ENCODE measurements around the gene ZNG1F. TPM values are rescaled to one million over a fixed set of nuclear protein-coding genes. Genes with fewer than 3 reads are reported as not detected.
"Not testable (repeated sequence)": the region's sequence is repeated elsewhere in the genome, so short reads cannot be mapped to it uniquely, and the experiment has no call there.

ZNG1F gene
- total and polyA plus RNA-seq, 2 donors, result 8.9 to 58.7 TPM

GRCh38 chr9:41094010-41094773 lies 94.9 kb downstream of the ZNG1F start:
- DNase-seq (ENCODE audit: low read depth in 6 of 9, low spot score in 9 of 9); H3K27ac ChIP-seq (ENCODE audit: low read depth in 1 of 2, low read length in 1 of 2); H3K36me3 ChIP-seq (ENCODE audit: control insufficient read depth in 2 of 2, insufficient read depth in 2 of 2, low read length in 1 of 2); H3K4me1 ChIP-seq (ENCODE audit: control insufficient read depth in 2 of 2, insufficient read depth in 2 of 2, low read length in 2 of 2); H3K4me3 ChIP-seq (ENCODE audit: low read length in 2 of 2); H3K9me3 ChIP-seq (ENCODE audit: control insufficient read depth in 2 of 2, insufficient read depth in 1 of 2, low read length in 1 of 2); H3K27me3 ChIP-seq (ENCODE audit: control insufficient read depth in 2 of 2, insufficient read depth in 1 of 2, low read length in 1 of 2): not testable (repeated sequence)
- WGBS, result 93% methylated on average over 5 of the region's 9 CpGs

DNA sequence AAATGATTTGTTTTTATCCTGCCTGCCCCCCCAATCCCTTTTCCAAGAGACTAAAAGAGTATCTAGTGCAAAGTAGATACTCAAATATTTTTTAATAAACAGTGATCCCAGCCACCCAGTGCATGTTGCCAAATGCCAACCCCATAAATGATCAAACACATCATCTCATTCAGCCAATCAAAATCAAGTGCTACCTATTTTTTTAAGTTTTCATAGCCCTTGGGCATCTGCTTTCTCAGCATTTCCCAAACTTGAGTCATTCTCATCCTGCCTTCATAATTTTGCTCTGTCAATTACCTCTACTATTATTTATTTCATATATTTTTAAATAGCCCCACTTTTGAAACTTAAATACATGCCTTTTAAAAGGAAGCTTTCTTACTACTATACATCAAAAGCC lies 98.2 kb downstream of the ZNG1F start:
- DNase-seq (ENCODE audit: low read depth in 6 of 9, low spot score in 9 of 9); H3K9me3 ChIP-seq (ENCODE audit: control insufficient read depth in 2 of 2, insufficient read depth in 1 of 2, low read length in 1 of 2); H3K36me3 ChIP-seq (ENCODE audit: control insufficient read depth in 2 of 2, insufficient read depth in 2 of 2, low read length in 1 of 2); H3K4me3 ChIP-seq (ENCODE audit: low read length in 2 of 2); H3K27me3 ChIP-seq (ENCODE audit: control insufficient read depth in 2 of 2, insufficient read depth in 1 of 2, low read length in 1 of 2); H3K4me1 ChIP-seq (ENCODE audit: control insufficient read depth in 2 of 2, insufficient read depth in 2 of 2, low read length in 2 of 2); H3K27ac ChIP-seq (ENCODE audit: low read depth in 1 of 2, low read length in 1 of 2): not testable (repeated sequence)

GRCh38 chr9:41090386-41090785 lies 98.7 kb downstream of the ZNG1F start:
- H3K27me3 ChIP-seq (ENCODE audit: control insufficient read depth in 2 of 2, insufficient read depth in 1 of 2, low read length in 1 of 2); H3K27ac ChIP-seq (ENCODE audit: low read depth in 1 of 2, low read length in 1 of 2); H3K9me3 ChIP-seq (ENCODE audit: control insufficient read depth in 2 of 2, insufficient read depth in 1 of 2, low read length in 1 of 2); H3K4me3 ChIP-seq (ENCODE audit: low read length in 2 of 2); H3K36me3 ChIP-seq (ENCODE audit: control insufficient read depth in 2 of 2, insufficient read depth in 2 of 2, low read length in 1 of 2); DNase-seq (ENCODE audit: low read depth in 6 of 9, low spot score in 9 of 9); H3K4me1 ChIP-seq (ENCODE audit: control insufficient read depth in 2 of 2, insufficient read depth in 2 of 2, low read length in 2 of 2): not testable (repeated sequence)
- 77% methylated on average over 1 of the region's 1 CpG for WGBS

DNA sequence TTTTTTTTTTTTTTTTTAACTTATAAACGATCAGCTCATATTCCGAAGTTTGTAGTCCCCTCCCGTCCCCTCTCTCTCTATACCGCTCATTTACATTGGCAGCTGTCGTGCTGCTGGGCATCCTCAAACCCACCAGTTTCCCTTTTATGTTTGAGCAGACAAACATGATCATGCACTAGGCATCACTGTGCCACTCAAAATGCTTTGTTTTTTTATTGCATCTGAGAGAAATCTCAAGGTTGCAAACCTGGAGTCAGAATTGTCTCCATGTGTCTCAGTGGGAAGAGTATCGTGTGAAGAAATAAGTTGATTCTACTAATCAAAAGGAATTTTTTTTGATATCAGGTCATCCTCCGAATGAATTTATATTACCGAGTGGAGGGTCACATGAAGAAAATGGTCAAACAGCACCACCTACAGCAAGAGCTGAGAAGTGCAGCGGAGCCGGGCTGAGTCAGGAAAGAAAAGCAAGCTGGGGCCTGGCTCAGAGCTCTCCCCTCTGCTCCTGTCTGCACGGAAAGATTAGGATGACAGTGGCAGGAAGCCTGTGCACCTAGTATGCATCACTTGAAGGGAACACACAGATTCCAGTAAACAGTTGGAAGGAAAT lies 100.6 kb downstream of the ZNG1F start:
- not testable (repeated sequence) for H3K4me1 ChIP-seq (ENCODE audit: control insufficient read depth in 2 of 2, insufficient read depth in 2 of 2, low read length in 2 of 2); H3K27me3 ChIP-seq (ENCODE audit: control insufficient read depth in 2 of 2, insufficient read depth in 1 of 2, low read length in 1 of 2); H3K27ac ChIP-seq (ENCODE audit: low read depth in 1 of 2, low read length in 1 of 2); H3K9me3 ChIP-seq (ENCODE audit: control insufficient read depth in 2 of 2, insufficient read depth in 1 of 2, low read length in 1 of 2); H3K4me3 ChIP-seq (ENCODE audit: low read length in 2 of 2); H3K36me3 ChIP-seq (ENCODE audit: control insufficient read depth in 2 of 2, insufficient read depth in 2 of 2, low read length in 1 of 2); DNase-seq (ENCODE audit: low read depth in 6 of 9, low spot score in 9 of 9)
- 13% methylated on average over 9 of the region's 11 CpGs for WGBS

GRCh38 chr9:41087929-41088328 lies 101.2 kb downstream of the ZNG1F start:
- H3K9me3 ChIP-seq (ENCODE audit: control insufficient read depth in 2 of 2, insufficient read depth in 1 of 2, low read length in 1 of 2); H3K4me3 ChIP-seq (ENCODE audit: low read length in 2 of 2); H3K27me3 ChIP-seq (ENCODE audit: control insufficient read depth in 2 of 2, insufficient read depth in 1 of 2, low read length in 1 of 2); H3K4me1 ChIP-seq (ENCODE audit: control insufficient read depth in 2 of 2, insufficient read depth in 2 of 2, low read length in 2 of 2); H3K27ac ChIP-seq (ENCODE audit: low read depth in 1 of 2, low read length in 1 of 2); H3K36me3 ChIP-seq (ENCODE audit: control insufficient read depth in 2 of 2, insufficient read depth in 2 of 2, low read length in 1 of 2); DNase-seq (ENCODE audit: low read depth in 6 of 9, low spot score in 9 of 9): not testable (repeated sequence)
- 72% methylated on average over 5 of the region's 5 CpGs for WGBS

- not testable (repeated sequence) for H3K9me3 ChIP-seq (ENCODE audit: control insufficient read depth in 2 of 2, insufficient read depth in 1 of 2, low read length in 1 of 2); DNase-seq (ENCODE audit: low read depth in 6 of 9, low spot score in 9 of 9); H3K36me3 ChIP-seq (ENCODE audit: control insufficient read depth in 2 of 2, insufficient read depth in 2 of 2, low read length in 1 of 2); H3K27me3 ChIP-seq (ENCODE audit: control insufficient read depth in 2 of 2, insufficient read depth in 1 of 2, low read length in 1 of 2); H3K4me1 ChIP-seq (ENCODE audit: control insufficient read depth in 2 of 2, insufficient read depth in 2 of 2, low read length in 2 of 2); H3K4me3 ChIP-seq (ENCODE audit: low read length in 2 of 2); H3K27ac ChIP-seq (ENCODE audit: low read depth in 1 of 2, low read length in 1 of 2)
- WGBS, result 77% methylated on average over 4 of the region's 5 CpGs
These were observed 101.8 kb downstream of the ZNG1F start for GRCh38 chr9:41087157-41087780.

GRCh38 chr9:41086685-41087084 lies 102.4 kb downstream of the ZNG1F start:
- not testable (repeated sequence) for H3K4me3 ChIP-seq (ENCODE audit: low read length in 2 of 2)
- 63% methylated on average over 1 of the region's 1 CpG for WGBS

DNA sequence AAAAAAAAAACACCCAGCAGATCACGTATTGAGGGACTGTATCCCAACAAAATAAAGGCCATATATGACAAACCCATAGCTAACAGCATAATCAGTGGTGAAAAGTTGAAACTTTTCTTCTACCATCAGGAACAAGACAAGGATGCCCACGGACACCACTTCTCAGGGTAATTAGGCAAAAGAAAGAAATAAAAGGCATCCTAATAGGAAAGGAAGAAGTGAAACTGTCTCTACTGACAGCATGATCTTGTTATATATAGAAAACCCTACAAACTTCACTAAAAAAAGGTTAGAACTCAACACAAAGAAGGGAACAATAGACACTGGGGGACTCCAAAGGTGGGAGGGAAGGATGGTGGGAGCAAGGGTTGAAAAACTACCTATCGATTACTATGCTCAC lies 102.9 kb downstream of the ZNG1F start:
- not testable (repeated sequence) for H3K4me3 ChIP-seq (ENCODE audit: low read length in 2 of 2); H3K36me3 ChIP-seq (ENCODE audit: control insufficient read depth in 2 of 2, insufficient read depth in 2 of 2, low read length in 1 of 2); H3K4me1 ChIP-seq (ENCODE audit: control insufficient read depth in 2 of 2, insufficient read depth in 2 of 2, low read length in 2 of 2); H3K9me3 ChIP-seq (ENCODE audit: control insufficient read depth in 2 of 2, insufficient read depth in 1 of 2, low read length in 1 of 2); H3K27ac ChIP-seq (ENCODE audit: low read depth in 1 of 2, low read length in 1 of 2); DNase-seq (ENCODE audit: low read depth in 6 of 9, low spot score in 9 of 9); H3K27me3 ChIP-seq (ENCODE audit: control insufficient read depth in 2 of 2, insufficient read depth in 1 of 2, low read length in 1 of 2)
- 85% methylated on average over 3 of the region's 3 CpGs for WGBS

More at GRCh38 chr9:41086685-41087084, 102.4 kb downstream of the ZNG1F start:
- H3K4me1 ChIP-seq (ENCODE audit: control insufficient read depth in 2 of 2, insufficient read depth in 2 of 2, low read length in 2 of 2); DNase-seq (ENCODE audit: low read depth in 6 of 9, low spot score in 9 of 9); H3K27me3 ChIP-seq (ENCODE audit: control insufficient read depth in 2 of 2, insufficient read depth in 1 of 2, low read length in 1 of 2); H3K36me3 ChIP-seq (ENCODE audit: control insufficient read depth in 2 of 2, insufficient read depth in 2 of 2, low read length in 1 of 2); H3K9me3 ChIP-seq (ENCODE audit: control insufficient read depth in 2 of 2, insufficient read depth in 1 of 2, low read length in 1 of 2); H3K27ac ChIP-seq (ENCODE audit: low read depth in 1 of 2, low read length in 1 of 2): not testable (repeated sequence)

DNA sequence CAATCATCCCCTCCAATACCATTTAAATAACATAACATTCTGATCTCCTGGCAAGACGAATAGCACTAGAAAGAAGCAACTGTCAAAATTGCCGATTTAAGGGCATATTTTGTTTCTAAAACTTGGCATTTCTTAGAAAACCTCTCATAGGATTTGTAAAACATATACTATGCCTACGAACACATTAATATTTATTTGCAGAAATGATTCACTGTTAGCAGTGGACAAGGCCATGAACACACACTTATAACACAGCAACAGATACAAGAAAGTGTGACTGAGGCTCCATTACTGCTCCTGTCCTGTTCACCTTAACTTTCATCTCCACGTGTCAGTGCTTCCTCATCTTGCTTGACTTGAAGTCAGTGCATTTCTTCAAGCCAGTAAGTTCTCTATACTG lies 106.8 kb downstream of the ZNG1F start:
- WGBS, result 54% methylated on average over 4 of the region's 4 CpGs
- not testable (repeated sequence) for H3K27ac ChIP-seq (ENCODE audit: low read depth in 1 of 2, low read length in 1 of 2)

More for the DNA sequence above, 106.8 kb downstream of the ZNG1F start:
- not testable (repeated sequence) for DNase-seq (ENCODE audit: low read depth in 6 of 9, low spot score in 9 of 9); H3K9me3 ChIP-seq (ENCODE audit: control insufficient read depth in 2 of 2, insufficient read depth in 1 of 2, low read length in 1 of 2); H3K4me1 ChIP-seq (ENCODE audit: control insufficient read depth in 2 of 2, insufficient read depth in 2 of 2, low read length in 2 of 2); H3K27me3 ChIP-seq (ENCODE audit: control insufficient read depth in 2 of 2, insufficient read depth in 1 of 2, low read length in 1 of 2); H3K4me3 ChIP-seq (ENCODE audit: low read length in 2 of 2); H3K36me3 ChIP-seq (ENCODE audit: control insufficient read depth in 2 of 2, insufficient read depth in 2 of 2, low read length in 1 of 2)
